H1 (cell line): ENCODE results near the gene TYW1B.
"Not testable (repeated sequence)": the region's sequence is repeated elsewhere in the genome, so short reads cannot be mapped to it uniquely, and the experiment has no call there.

ENCODE experiments used
- CEBPB ChIP-seq: IDR thresholded peaks from 2 replicates; pipeline ENCODE4 v1.6.1; 2012; ENCODE audit warnings: low read depth, low read length
- JUN ChIP-seq: IDR thresholded peaks from 2 replicates; pipeline ENCODE4 v1.6.1; 2011; ENCODE audit warnings: low read depth, mild to moderate bottlenecking, improper control_type of control experiment, low read length
- KDM5A ChIP-seq: fragments of 200-600 bp; IDR thresholded peaks from 2 replicates; pipeline ENCODE4 v1.7.1; 2012; ENCODE audit warnings: mild to moderate bottlenecking, low read length, inconsistent platforms, mixed read lengths
- MAFK ChIP-seq: IDR thresholded peaks from 2 replicates; pipeline ENCODE4 v1.6.1; 2012; ENCODE audit warnings: low read depth, mild to moderate bottlenecking, improper control_type of control experiment, low read length
- TCF12 ChIP-seq: IDR thresholded peaks from 2 replicates; pipeline ENCODE4 v1.6.1; 2011; ENCODE audit warnings: low read depth, mild to moderate bottlenecking, low read length
- TEAD4 ChIP-seq: IDR thresholded peaks from 2 replicates; pipeline ENCODE4 v1.6.1; 2012; ENCODE audit warnings: low read depth, low read length, inconsistent platforms, mixed read lengths
- TF ChIP-seq, protein P1 (sequence below), 3 experiments: IDR thresholded peaks; 1 replicate in 2 of 3; 2 replicates in 1 of 3; pipeline versions ENCODE4 v1.5.1 to v1.6.1; 2011; ENCODE audit warnings: low read length in 3 of 3, mild to moderate bottlenecking in 3 of 3, inconsistent platforms in 2 of 3, low read depth in 1 of 3, moderate library complexity in 1 of 3; ENCODE audit not compliant: insufficient read depth in 1 of 3; ENCODE audit errors: control extremely low read depth in 1 of 3

DNA sequence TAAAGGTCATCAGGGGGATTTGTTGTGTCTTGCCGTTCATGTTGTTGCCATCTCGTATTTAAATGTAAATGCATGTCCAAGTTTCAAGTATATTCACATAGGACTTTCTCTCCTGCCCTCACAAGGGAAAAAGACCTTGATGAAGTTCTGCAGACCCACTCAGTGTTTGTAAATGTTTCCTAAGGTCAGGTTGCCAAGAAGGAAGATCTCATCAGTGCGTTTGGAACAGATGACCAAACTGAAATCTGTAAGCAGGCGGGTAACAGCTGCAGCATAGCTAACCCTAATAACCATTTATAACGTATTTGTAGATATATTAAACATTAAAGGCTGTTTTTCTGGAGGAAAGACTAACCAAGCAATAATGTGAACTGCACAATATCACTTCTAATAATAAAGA lies 2.6 kb upstream of the TYW1B start:
- TF ChIP-seq, protein P1, sequence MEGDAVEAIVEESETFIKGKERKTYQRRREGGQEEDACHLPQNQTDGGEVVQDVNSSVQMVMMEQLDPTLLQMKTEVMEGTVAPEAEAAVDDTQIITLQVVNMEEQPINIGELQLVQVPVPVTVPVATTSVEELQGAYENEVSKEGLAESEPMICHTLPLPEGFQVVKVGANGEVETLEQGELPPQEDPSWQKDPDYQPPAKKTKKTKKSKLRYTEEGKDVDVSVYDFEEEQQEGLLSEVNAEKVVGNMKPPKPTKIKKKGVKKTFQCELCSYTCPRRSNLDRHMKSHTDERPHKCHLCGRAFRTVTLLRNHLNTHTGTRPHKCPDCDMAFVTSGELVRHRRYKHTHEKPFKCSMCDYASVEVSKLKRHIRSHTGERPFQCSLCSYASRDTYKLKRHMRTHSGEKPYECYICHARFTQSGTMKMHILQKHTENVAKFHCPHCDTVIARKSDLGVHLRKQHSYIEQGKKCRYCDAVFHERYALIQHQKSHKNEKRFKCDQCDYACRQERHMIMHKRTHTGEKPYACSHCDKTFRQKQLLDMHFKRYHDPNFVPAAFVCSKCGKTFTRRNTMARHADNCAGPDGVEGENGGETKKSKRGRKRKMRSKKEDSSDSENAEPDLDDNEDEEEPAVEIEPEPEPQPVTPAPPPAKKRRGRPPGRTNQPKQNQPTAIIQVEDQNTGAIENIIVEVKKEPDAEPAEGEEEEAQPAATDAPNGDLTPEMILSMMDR (IDR thresholded peaks at IDR 0.05; ENCODE audit: control extremely low read depth in 1 of 3, insufficient read depth in 1 of 3, low read depth in 1 of 3, low read length in 3 of 3), result not testable (repeated sequence)
- TF ChIP-seq CEBPB, MAFK, JUN, TEAD4, TCF12, KDM5A: not testable (repeated sequence)
